GM18526 (cell line): ENCODE data around the gene ACADVL.

ENCODE experiments used
- POLR2A ChIP-seq: IDR thresholded peaks from 3 replicates; pipeline ENCODE4 v1.6.1; 2011; ENCODE audit not compliant: insufficient read length; ENCODE audit errors: extremely low read depth

ACADVL gene

GRCh38 chr17:7208754-7209460 lies 10.8 kb upstream of the ACADVL start:
- no peak for TF ChIP-seq POLR2A

GRCh38 chr17:7211491-7212273 lies 8.1 kb upstream of the ACADVL start:
- no peak for TF ChIP-seq POLR2A

GRCh38 chr17:7213895-7214299 lies 5.8 kb upstream of the ACADVL start:
- no peak for TF ChIP-seq POLR2A

- no peak for TF ChIP-seq POLR2A
Observed at GRCh38 chr17:7214300-7215135, 5.2 kb upstream of the ACADVL start.

- TF ChIP-seq POLR2A, result no peak
Observed at GRCh38 chr17:7215136-7215638, 4.6 kb upstream of the ACADVL start.

- no peak for TF ChIP-seq POLR2A
Observed at GRCh38 chr17:7215652-7216180, 4.0 kb upstream of the ACADVL start.

GRCh38 chr17:7216242-7217112 lies 3.3 kb upstream of the ACADVL start:
- no peak for TF ChIP-seq POLR2A

GRCh38 chr17:7217113-7217987 lies 2.4 kb upstream of the ACADVL start:
- no peak for TF ChIP-seq POLR2A

- TF ChIP-seq POLR2A, result no peak
Observed at GRCh38 chr17:7218166-7218565, 1.6 kb upstream of the ACADVL start.

- TF ChIP-seq POLR2A, result no peak
Observed at GRCh38 chr17:7218758-7219157, 980 bp upstream of the ACADVL start.

GRCh38 chr17:7219229-7219811 lies 418 bp upstream of the ACADVL start:
- no peak for TF ChIP-seq POLR2A

GRCh38 chr17:7220593-7221277 lies 997 bp downstream of the ACADVL start:
- no peak for TF ChIP-seq POLR2A
